HCT116 (cell line): ENCODE data around the gene IFI16. TPM values are rescaled to one million over a fixed set of nuclear protein-coding genes. Genes with fewer than 3 reads are reported as not detected.

Source experiments
- ATAC-seq: fragments of 200-7000 bp; cut with Tn5 transposase; 2 replicates; pipeline ENCODE4 v1.9.1; 2020; ENCODE audit warnings: mild to moderate bottlenecking, moderate library complexity
- BruUV-seq: library from RNA; stranded (reverse); fragments of 400-500 nt; replicated peaks from 2 replicates; lab custom pipeline; 2021; lab: Mats Ljungman, UMichigan
- CTCF ChIA-PET: fragments of 300-600 bp; sonication (Branson Sonifier 250); formaldehyde crosslinking; loops from one replicate; lab custom pipeline; 2021; ENCODE audit warnings: antibody characterized with exemption; lab: Charles Lee
- POLR2A ChIA-PET: fragments of 300-600, 350-600 bp; sonication (Branson Sonifier 250); formaldehyde crosslinking; loops from one replicate; lab custom pipeline; 2021; ENCODE audit warnings: antibody characterized with exemption; lab: Charles Lee
- RAD21 ChIA-PET, 2 experiments: fragments of 300-600 bp; sonication (Branson Sonifier 250); formaldehyde crosslinking; loops; one replicate each; lab custom pipeline; 2023; ENCODE audit warnings: low total read pairs in 2 of 2; ENCODE audit not compliant: uncharacterized antibody in 2 of 2, unreplicated experiment in 2 of 2, low non-redundant PET in 1 of 2; lab: Charles Lee
- DNase-seq: peaks from one replicate; pipeline ENCODE4 v3.0.0-alpha.2; 2010; ENCODE audit warnings: low read depth, low spot score
- H2AFZ ChIP-seq: fragments of 200-600 bp; shearing (Covaris generic), sonication (generic); 2 replicates; pipeline ENCODE4 v1.6.1; 2017; ENCODE audit warnings: low read depth, mixed run types, mixed read lengths, antibody characterized with exemption, low read length; ENCODE audit not compliant: poor library complexity, severe bottlenecking
- H3K27ac ChIP-seq: 2 replicates; pipeline ENCODE4 v1.5.1; 2012; ENCODE audit warnings: low read depth, low read length
- H3K27me3 ChIP-seq: fragments of 200-600 bp; sonication (generic); 2 replicates; pipeline ENCODE4 v1.6.1; 2016; ENCODE audit warnings: mixed run types, low read length, mixed read lengths; ENCODE audit not compliant: insufficient read depth
- H3K36me3 ChIP-seq, 2 experiments: fragments of 200-500 bp in 1 of 2; fragments of 200-600 bp in 1 of 2; sonication (Bioruptor generic) in 1 of 2; sonication (generic) in 1 of 2; 2 replicates each; pipeline versions ENCODE4 v1.5.1 to v1.6.1; 2014 to 2016; ENCODE audit warnings: low read length in 2 of 2, inconsistent platforms in 1 of 2, mixed read lengths in 1 of 2, mixed run types in 1 of 2; ENCODE audit not compliant: insufficient read depth in 2 of 2, control insufficient read depth in 1 of 2
- H3K4me1 ChIP-seq, 2 experiments: fragments of 200-600 bp in 1 of 2; sonication (generic) in 1 of 2; 2 replicates each; pipeline versions ENCODE4 v1.5.1 to v1.6.1; 2012 to 2017; ENCODE audit warnings: low read length in 2 of 2, inconsistent platforms in 1 of 2, mild to moderate bottlenecking in 1 of 2, mixed read lengths in 1 of 2, mixed run types in 1 of 2, moderate library complexity in 1 of 2; ENCODE audit not compliant: insufficient read depth in 2 of 2, control insufficient read depth in 1 of 2
- H3K4me2 ChIP-seq: fragments of 200-600 bp; sonication (generic); 2 replicates; pipeline ENCODE4 v1.6.1; 2017; ENCODE audit warnings: mixed run types, low read length, mixed read lengths
- H3K4me3 ChIP-seq, 2 experiments: fragments of 200-600 bp in 1 of 2; sonication (generic) in 1 of 2; replicated peaks in 1 of 2; 2 replicates each; pipeline ENCODE4 v1.5.1; 2011 to 2016; ENCODE audit warnings: low read length in 2 of 2, control low read depth in 1 of 2, low read depth in 1 of 2, mild to moderate bottlenecking in 1 of 2, mixed read lengths in 1 of 2, mixed run types in 1 of 2
- H3K79me2 ChIP-seq: fragments of 200-600 bp; sonication (generic); 2 replicates; pipeline ENCODE4 v1.6.1; 2017; ENCODE audit warnings: mild to moderate bottlenecking, mixed run types, low read length, moderate library complexity, mixed read lengths; ENCODE audit not compliant: insufficient read depth
- H3K9ac ChIP-seq: fragments of 200-600 bp; sonication (generic); 2 replicates; pipeline ENCODE4 v1.6.1; 2016; ENCODE audit warnings: low read length, mixed read lengths
- H3K9me2 ChIP-seq: fragments of 200-600 bp; sonication (generic), shearing (Covaris generic); 2 replicates; pipeline ENCODE4 v1.6.1; 2017; ENCODE audit warnings: mixed run types, mild to moderate bottlenecking, moderate library complexity; ENCODE audit not compliant: insufficient read depth
- H3K9me3 ChIP-seq, 2 experiments: fragments of 200-500 bp in 1 of 2; fragments of 200-600 bp in 1 of 2; sonication (Bioruptor generic) in 1 of 2; sonication (generic) in 1 of 2; 2 replicates each; pipeline ENCODE4 v1.6.1; 2014 to 2017; ENCODE audit warnings: low read length in 2 of 2, mixed read lengths in 2 of 2, inconsistent platforms in 1 of 2, low read depth in 1 of 2, mild to moderate bottlenecking in 1 of 2, mixed run types in 1 of 2, moderate library complexity in 1 of 2; ENCODE audit not compliant: control insufficient read depth in 1 of 2, insufficient read depth in 1 of 2
- H4K20me1 ChIP-seq: fragments of 200-600 bp; sonication (generic), shearing (Covaris generic); 2 replicates; pipeline ENCODE4 v1.6.1; 2017; ENCODE audit warnings: mixed run types, mild to moderate bottlenecking, moderate library complexity; ENCODE audit not compliant: insufficient read depth
- CBX3 ChIP-seq: IDR thresholded peaks from 2 replicates; pipeline ENCODE4 v1.6.1; 2012; ENCODE audit warnings: low read depth
- CEBPB ChIP-seq: IDR thresholded peaks from 2 replicates; pipeline ENCODE4 v1.6.1; 2012; ENCODE audit warnings: low read depth
- ELF1 ChIP-seq: IDR thresholded peaks from 2 replicates; pipeline ENCODE4 v1.6.1; 2012; ENCODE audit warnings: low read depth, borderline replicate concordance
- EZH2 ChIP-seq: fragments of 200-600 bp; sonication (generic); IDR thresholded peaks from 2 replicates; pipeline ENCODE4 v1.6.1; 2017; ENCODE audit warnings: antibody characterized with exemption, mixed run types
- EZH2phosphoT487 ChIP-seq: fragments of 200-600 bp; IDR thresholded peaks from 2 replicates; pipeline ENCODE4 v1.6.1; 2018; ENCODE audit warnings: antibody characterized with exemption, borderline replicate concordance
- JUND ChIP-seq: IDR thresholded peaks from 2 replicates; pipeline ENCODE4 v1.6.1; 2012
- POLR2AphosphoS5 ChIP-seq: IDR thresholded peaks from 2 replicates; pipeline ENCODE4 v1.6.1; 2011; ENCODE audit warnings: mild to moderate bottlenecking, low read depth, low read length, moderate library complexity
- SIN3A ChIP-seq: IDR thresholded peaks from 2 replicates; pipeline ENCODE4 v1.6.1; 2012; ENCODE audit warnings: low read depth
- SP1 ChIP-seq: IDR thresholded peaks from 2 replicates; pipeline ENCODE4 v1.6.1; 2012; ENCODE audit warnings: low read depth
- ZBTB33 ChIP-seq: IDR thresholded peaks from 2 replicates; pipeline ENCODE4 v1.6.1; 2011; ENCODE audit warnings: mild to moderate bottlenecking, low read length, moderate library complexity; ENCODE audit not compliant: insufficient replicate concordance; ENCODE audit errors: extremely low read depth
- intact Hi-C: fragments of 100-400 bp; cut with micrococcal nuclease; formaldehyde crosslinking; loops from 2 replicates; pipeline ENCODE4 v1.10.0; 2022
- total RNA-seq: library from RNA; stranded (reverse); gene quantifications from one replicate; pipeline ENCODE4 v1.2.1, GENCODE V29; 2021; ENCODE audit not compliant: unreplicated experiment

Gene IFI16
- total RNA-seq, 1 experiment from 2014 or later: 1.6 TPM

GRCh38 chr1:159083013-159083412 is 73.3 kb downstream of the IFI16 start:
- intact Hi-C loops: no loop called here
- H2AFZ ChIP-seq: no peak overlapping the region
- peaks cover 6% of the 10 kb centered on the region for H3K27me3 ChIP-seq
- H3K9me3 ChIP-seq: no peaks in the 10 kb centered on the region
- TF ChIP-seq SP1 (no peak), JUND (no peak), EZH2 (no peak), POLR2AphosphoS5 (no peak), SIN3A (no peak)
- no peaks in the 10 kb centered on the region for H3K79me2 ChIP-seq
- ChIA-PET RAD21 (no interaction called here), POLR2A (no interaction called here), CTCF (no interaction called here)
- H3K36me3 ChIP-seq: no peaks in the 10 kb centered on the region
- H3K4me3 ChIP-seq: no peak overlapping the region
- H3K9me2 ChIP-seq: no peaks in the 10 kb centered on the region
- no peak for ATAC-seq
- DNase-seq: no peak
- no TSS peak for BruUV-seq
- H4K20me1 ChIP-seq: no peaks in the 10 kb centered on the region
- no peak overlapping the region for H3K4me2 ChIP-seq
- H3K27ac ChIP-seq: no peak overlapping the region
- H3K4me1 ChIP-seq: no peaks in the 10 kb centered on the region
- H3K9ac ChIP-seq: no peak overlapping the region

GRCh38 chr1:159084152-159084551 is 74.4 kb downstream of the IFI16 start:
- TF ChIP-seq EZH2phosphoT487: no peak
- TF ChIP-seq CBX3: no peak
- TF ChIP-seq POLR2AphosphoS5: no peak
- TF ChIP-seq ZBTB33: no peak
- no peak for TF ChIP-seq CEBPB
- TF ChIP-seq SP1: no peak
- no peak for TF ChIP-seq ELF1
- TF ChIP-seq, all 23 proteins: peak for 0
- H3K4me2 ChIP-seq: no peak overlapping the region
- ATAC-seq (no peak), DNase-seq (no peak)
- no peaks in the 10 kb centered on the region; the same call in none of the 2 replicates for H3K27me3 ChIP-seq
- ChIA-PET RAD21 (no interaction called here), POLR2A (no interaction called here), CTCF (no interaction called here)
- H4K20me1 ChIP-seq: no peaks in the 10 kb centered on the region
- H3K9me2 ChIP-seq: no peaks in the 10 kb centered on the region
- H3K27ac ChIP-seq: no peak overlapping the region
- H3K9me3 ChIP-seq: no peaks in the 10 kb centered on the region
- no peak overlapping the region for H3K9ac ChIP-seq
- H2AFZ ChIP-seq: no peak overlapping the region
- no peaks in the 10 kb centered on the region for H3K36me3 ChIP-seq
- H3K4me1 ChIP-seq: no peaks in the 10 kb centered on the region
- H3K4me3 ChIP-seq: no peak overlapping the region
- H3K79me2 ChIP-seq: no peaks in the 10 kb centered on the region
- no TSS peak for BruUV-seq
- intact Hi-C loops: no loop called here
